C4-2B (cell line): Measurements from ENCODE around the gene ASPDH.

Source experiments
- H3K27ac ChIP-seq: fragments of 450-650 bp; 2 replicates; pipeline ENCODE4 v1.5.1; 2017
- ZFX ChIP-seq: fragments of 450-650 bp; IDR thresholded peaks from 2 replicates; pipeline ENCODE4 v1.6.1; 2017
- TF ChIP-seq, protein P1 (sequence below): fragments of 450-650 bp; conservative IDR thresholded peaks from 2 replicates; pipeline ENCODE4 v1.5.1; 2017; ENCODE audit warnings: mild to moderate bottlenecking

The ASPDH gene

DNA sequence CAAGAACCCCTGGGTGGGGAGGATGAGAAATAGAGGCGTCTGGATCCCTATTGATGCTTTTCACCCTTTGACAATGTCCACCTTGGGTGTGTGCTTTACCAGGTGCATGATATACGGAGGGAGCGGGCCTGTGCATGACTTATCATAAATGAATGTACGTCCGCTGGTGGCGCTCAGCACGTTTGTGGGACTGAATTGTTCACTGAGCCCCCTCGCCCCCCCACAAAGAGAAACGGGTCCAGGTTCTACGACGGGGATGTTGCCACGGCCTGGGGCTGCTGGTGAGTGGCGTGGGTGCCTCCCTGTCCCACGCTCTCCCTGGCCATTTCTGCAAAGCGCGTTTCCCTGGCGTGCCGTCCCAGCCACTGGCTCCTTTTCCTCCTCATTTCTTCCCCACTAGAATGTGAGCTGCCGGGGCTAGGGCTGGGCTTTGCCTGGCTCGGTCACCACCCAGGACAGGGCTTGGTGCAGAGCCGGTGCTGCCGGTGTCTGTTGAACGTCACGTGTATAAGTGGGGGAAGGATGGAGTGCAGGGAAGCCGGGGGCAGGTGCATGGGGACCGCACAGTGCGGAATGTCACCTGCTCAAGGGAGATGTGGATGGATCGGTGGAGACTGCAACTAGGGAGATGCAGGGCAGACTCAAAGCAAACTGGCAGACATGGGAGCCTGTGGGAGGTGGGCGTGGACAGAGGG, 33.0 kb upstream of the ASPDH start:
- TF ChIP-seq, protein P1, sequence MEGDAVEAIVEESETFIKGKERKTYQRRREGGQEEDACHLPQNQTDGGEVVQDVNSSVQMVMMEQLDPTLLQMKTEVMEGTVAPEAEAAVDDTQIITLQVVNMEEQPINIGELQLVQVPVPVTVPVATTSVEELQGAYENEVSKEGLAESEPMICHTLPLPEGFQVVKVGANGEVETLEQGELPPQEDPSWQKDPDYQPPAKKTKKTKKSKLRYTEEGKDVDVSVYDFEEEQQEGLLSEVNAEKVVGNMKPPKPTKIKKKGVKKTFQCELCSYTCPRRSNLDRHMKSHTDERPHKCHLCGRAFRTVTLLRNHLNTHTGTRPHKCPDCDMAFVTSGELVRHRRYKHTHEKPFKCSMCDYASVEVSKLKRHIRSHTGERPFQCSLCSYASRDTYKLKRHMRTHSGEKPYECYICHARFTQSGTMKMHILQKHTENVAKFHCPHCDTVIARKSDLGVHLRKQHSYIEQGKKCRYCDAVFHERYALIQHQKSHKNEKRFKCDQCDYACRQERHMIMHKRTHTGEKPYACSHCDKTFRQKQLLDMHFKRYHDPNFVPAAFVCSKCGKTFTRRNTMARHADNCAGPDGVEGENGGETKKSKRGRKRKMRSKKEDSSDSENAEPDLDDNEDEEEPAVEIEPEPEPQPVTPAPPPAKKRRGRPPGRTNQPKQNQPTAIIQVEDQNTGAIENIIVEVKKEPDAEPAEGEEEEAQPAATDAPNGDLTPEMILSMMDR, result no peak
- no peak for TF ChIP-seq ZFX
- no peak overlapping the region for H3K27ac ChIP-seq

- TF ChIP-seq, protein P1, result no peak
- TF ChIP-seq ZFX, result no peak
Observed at GRCh38 chr19:50542943-50543342, 29.2 kb upstream of the ASPDH start.

GRCh38 chr19:50537769-50538230, 24.1 kb upstream of the ASPDH start:
- TF ChIP-seq, protein P1, result peak; percentile 96
- TF ChIP-seq ZFX, result no peak

More at GRCh38 chr19:50542943-50543342, 29.2 kb upstream of the ASPDH start:
- H3K27ac ChIP-seq, result no peak overlapping the region

GRCh38 chr19:50537306-50537685, 23.6 kb upstream of the ASPDH start:
- no peak overlapping the region for H3K27ac ChIP-seq
- TF ChIP-seq, protein P1, result no peak
- no peak for TF ChIP-seq ZFX

More at GRCh38 chr19:50537769-50538230, 24.1 kb upstream of the ASPDH start:
- H3K27ac ChIP-seq, result no peak overlapping the region

DNA sequence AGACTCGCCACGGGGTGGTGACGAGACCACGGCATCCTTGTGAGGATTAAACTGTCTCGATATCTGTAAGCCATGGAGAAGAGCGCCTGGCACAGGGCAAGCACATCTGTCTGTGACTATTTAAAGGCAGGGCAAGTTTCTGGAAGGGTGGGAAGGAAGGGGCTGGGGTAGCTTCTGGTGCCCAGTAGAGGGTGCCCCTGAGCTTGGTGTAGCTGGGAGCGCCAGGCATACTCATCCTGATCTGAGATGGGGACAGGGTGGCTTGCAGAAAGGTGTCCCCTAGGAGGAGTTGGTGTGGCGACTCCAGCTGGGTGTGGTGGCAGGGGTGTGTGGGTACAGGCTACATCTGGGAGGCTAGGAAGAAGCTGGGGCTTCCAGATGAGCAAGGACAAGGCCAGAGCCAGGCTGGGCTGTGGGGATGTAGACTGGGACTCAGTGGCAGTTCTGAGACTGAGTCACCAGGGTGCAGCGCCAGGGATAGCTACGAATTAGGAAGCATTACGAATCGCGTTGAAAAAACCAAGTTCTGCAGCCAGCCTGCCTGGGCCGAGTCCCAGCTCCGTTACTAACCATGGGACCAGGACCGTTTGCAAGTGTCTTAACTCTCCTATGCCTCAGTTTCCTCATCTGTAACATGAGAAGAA, 23.1 kb upstream of the ASPDH start:
- TF ChIP-seq, protein P1, result no peak
- no peak for TF ChIP-seq ZFX

GRCh38 chr19:50535672-50536187, 22.0 kb upstream of the ASPDH start:
- TF ChIP-seq, protein P1, result no peak
- TF ChIP-seq ZFX, result no peak
- no peak overlapping the region for H3K27ac ChIP-seq

More for the DNA sequence above, 23.1 kb upstream of the ASPDH start:
- H3K27ac ChIP-seq, result no peak overlapping the region

GRCh38 chr19:50534478-50534877, 20.8 kb upstream of the ASPDH start:
- no peak overlapping the region for H3K27ac ChIP-seq
- TF ChIP-seq, protein P1, result no peak
- TF ChIP-seq ZFX, result no peak
